NCI-H345 treated with DMSO at 0.1 percent for 48 hours (cell line): ENCODE measurements around the gene ANKRD11.
"Not testable (repeated sequence)": the region's sequence is repeated elsewhere in the genome, so short reads cannot be mapped to it uniquely, and the experiment has no call there.

Experiments
- DNase-seq: peaks from one replicate; lab custom pipeline; 2025; ENCODE audit not compliant: unreplicated experiment; lab: John Stamatoyannopoulos, UW

Gene ANKRD11

GRCh38 chr16:89318871-89319630, 171.3 kb downstream of the ANKRD11 start:
- no peak for DNase-seq

- DNase-seq = no peak
These were observed 172.0 kb downstream of the ANKRD11 start for GRCh38 chr16:89318430-89318758.

GRCh38 chr16:89317729-89318429, 172.5 kb downstream of the ANKRD11 start:
- DNase-seq = no peak

- no peak for DNase-seq
These were observed 173.2 kb downstream of the ANKRD11 start for GRCh38 chr16:89317101-89317671.

GRCh38 chr16:89316701-89317100, 173.7 kb downstream of the ANKRD11 start:
- DNase-seq = no peak

- no peak for DNase-seq
These were observed 174.4 kb downstream of the ANKRD11 start for GRCh38 chr16:89315791-89316581.

GRCh38 chr16:89315271-89315670, 175.1 kb downstream of the ANKRD11 start:
- DNase-seq = no peak

- no peak for DNase-seq
These were observed 175.5 kb downstream of the ANKRD11 start for GRCh38 chr16:89314854-89315253.

- DNase-seq = no peak
These were observed 176.0 kb downstream of the ANKRD11 start for GRCh38 chr16:89314357-89314756.

- DNase-seq = no peak
These were observed 176.8 kb downstream of the ANKRD11 start for GRCh38 chr16:89313583-89313982.

GRCh38 chr16:89312598-89313299, 177.6 kb downstream of the ANKRD11 start:
- DNase-seq = no peak

GRCh38 chr16:89312194-89312593, 178.2 kb downstream of the ANKRD11 start:
- DNase-seq = no peak

GRCh38 chr16:89311636-89312035, 178.7 kb downstream of the ANKRD11 start:
- DNase-seq = no peak

- DNase-seq = no peak
These were observed 180.8 kb downstream of the ANKRD11 start for GRCh38 chr16:89309438-89310122.

- no peak for DNase-seq
These were observed 181.7 kb downstream of the ANKRD11 start for GRCh38 chr16:89308391-89309333.

GRCh38 chr16:89307421-89307805, 182.9 kb downstream of the ANKRD11 start:
- DNase-seq = no peak

- not testable (repeated sequence) for DNase-seq
These were observed 183.6 kb downstream of the ANKRD11 start for GRCh38 chr16:89306457-89307420.
